Body of pancreas (tissue), 4 donors: ENCODE results near the gene ADAT1.

Experiments
- POLR2A ChIP-seq, 3 donors: fragments of 450-650 bp; IDR thresholded peaks; one replicate each; pipeline ENCODE4 v1.6.1; 2016; ENCODE audit warnings: antibody characterized with exemption in 3 of 3, mild to moderate bottlenecking in 2 of 3
- TF ChIP-seq, protein P1 (sequence below), 7 experiments: fragments of 450-650 bp in 4 of 7; fragments of 200-600 bp in 3 of 7; sonication (generic) in 3 of 7; IDR thresholded peaks; one replicate each; pipeline ENCODE4 v1.5.1; 2016 to 2019; ENCODE audit warnings: antibody characterized with exemption in 7 of 7

DNA sequence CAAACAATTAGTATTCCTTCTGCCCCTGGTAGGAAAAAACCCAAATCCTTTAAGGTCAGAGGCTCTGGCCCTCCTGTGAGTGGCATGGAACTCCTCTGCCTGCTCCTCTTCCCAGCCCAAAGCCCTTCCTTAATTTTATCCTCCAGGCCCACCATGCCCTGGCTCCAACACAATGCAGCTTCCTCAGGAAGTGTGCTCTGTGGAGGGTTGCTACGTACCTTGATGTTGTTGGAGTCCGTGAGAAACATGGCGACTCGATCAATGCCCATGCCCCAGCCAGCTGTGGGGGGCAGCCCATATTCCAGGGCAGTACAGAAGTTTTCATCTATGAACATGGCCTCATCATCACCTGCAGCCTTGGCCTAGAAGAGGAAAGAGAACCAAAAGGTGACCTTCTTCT is 5.3 kb upstream of the ADAT1 start:
- TF ChIP-seq, protein P1, sequence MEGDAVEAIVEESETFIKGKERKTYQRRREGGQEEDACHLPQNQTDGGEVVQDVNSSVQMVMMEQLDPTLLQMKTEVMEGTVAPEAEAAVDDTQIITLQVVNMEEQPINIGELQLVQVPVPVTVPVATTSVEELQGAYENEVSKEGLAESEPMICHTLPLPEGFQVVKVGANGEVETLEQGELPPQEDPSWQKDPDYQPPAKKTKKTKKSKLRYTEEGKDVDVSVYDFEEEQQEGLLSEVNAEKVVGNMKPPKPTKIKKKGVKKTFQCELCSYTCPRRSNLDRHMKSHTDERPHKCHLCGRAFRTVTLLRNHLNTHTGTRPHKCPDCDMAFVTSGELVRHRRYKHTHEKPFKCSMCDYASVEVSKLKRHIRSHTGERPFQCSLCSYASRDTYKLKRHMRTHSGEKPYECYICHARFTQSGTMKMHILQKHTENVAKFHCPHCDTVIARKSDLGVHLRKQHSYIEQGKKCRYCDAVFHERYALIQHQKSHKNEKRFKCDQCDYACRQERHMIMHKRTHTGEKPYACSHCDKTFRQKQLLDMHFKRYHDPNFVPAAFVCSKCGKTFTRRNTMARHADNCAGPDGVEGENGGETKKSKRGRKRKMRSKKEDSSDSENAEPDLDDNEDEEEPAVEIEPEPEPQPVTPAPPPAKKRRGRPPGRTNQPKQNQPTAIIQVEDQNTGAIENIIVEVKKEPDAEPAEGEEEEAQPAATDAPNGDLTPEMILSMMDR (IDR thresholded peaks at IDR 0.05) = no peak
- TF ChIP-seq POLR2A (IDR thresholded peaks at IDR 0.05) = no peak
